ENCODE data around the gene PDE9A. TPM values are rescaled to one million over a fixed set of nuclear protein-coding genes. Genes with fewer than 3 reads are reported as not detected.

PDE9A gene
- total and polyA plus RNA-seq, 2 donors (not counting 3 experiments of a cell fraction or from before 2014, with no cell fraction given): 0.28 to 2.2 TPM

DNA sequence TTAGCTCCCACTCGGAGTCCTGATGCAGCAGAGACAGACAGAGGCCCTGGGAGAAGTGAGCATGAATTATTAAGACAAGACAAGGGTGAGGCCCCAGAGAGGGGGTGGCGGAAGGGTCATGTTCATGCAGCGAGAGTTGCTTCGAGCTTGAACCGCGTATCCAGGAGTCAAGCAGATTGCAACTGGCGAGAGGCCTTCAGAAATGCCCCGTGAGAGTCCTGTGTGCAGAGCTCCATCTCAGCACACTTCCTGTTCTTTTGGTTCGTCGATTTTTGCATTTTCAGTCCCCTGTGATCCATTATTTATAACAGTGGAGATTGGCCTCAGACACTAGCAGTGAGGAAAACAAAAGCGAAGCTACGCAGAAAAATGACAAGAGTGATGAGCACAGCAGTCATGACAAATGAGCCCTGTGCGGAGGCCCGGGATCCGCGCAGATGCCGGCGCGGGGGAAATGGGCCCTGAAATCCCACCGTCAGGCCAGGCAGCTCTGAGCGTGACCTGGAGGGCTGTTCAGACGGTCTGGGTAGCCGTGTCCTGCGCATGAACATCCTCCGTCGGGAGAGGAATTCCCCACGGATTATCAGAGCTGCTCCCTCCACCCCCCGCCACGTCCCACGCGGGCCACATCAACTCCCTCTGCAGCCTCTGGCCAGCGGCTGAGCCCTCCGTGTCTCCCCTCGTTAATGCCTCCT is 15.0 kb downstream of the PDE9A start:
- no peaks in the 10 kb centered on the region for H4K20me1 ChIP-seq (replicated peaks; ENCODE audit: control insufficient read depth, extremely low read depth, insufficient read depth, low read length)
- POLR2A ChIA-PET: no interaction called here
- dilution Hi-C loops (cut with MboI; ENCODE audit: extremely low pct_ligation_motif_present, low sequenced_read_pairs): no loop called here
- H3K4me3 ChIP-seq (replicated peaks in 1 of 3; ENCODE audit: insufficient read depth in 1 of 3, low read depth in 1 of 3, low read length in 3 of 3): no peak overlapping the region
- no peaks in the 10 kb centered on the region for H3K9me1 ChIP-seq (replicated peaks; ENCODE audit: control insufficient read depth, extremely low read depth, insufficient read depth, low read length)
- intact Hi-C loops (cut with micrococcal nuclease): no loop called here
- H3K4me1 ChIP-seq (ENCODE audit: control insufficient read depth, extremely low read depth, insufficient read depth, low read length): no peaks in the 10 kb centered on the region
- no peak overlapping the region for H2AFZ ChIP-seq (ENCODE audit: low read depth, low read length)
- no peaks in the 10 kb centered on the region for H3K9me3 ChIP-seq (replicated peaks; ENCODE audit: control insufficient read depth, insufficient read depth, low read length)
- FAIRE-seq (no peak), DNase-seq (ENCODE audit: low read depth, low spot score) (no peak)
- no peaks in the 10 kb centered on the region for H3K27me3 ChIP-seq (ENCODE audit: control insufficient read depth in 2 of 2, insufficient read depth in 2 of 2, low read length in 2 of 2)
- no peaks in the 10 kb centered on the region for H3K36me3 ChIP-seq (ENCODE audit: control insufficient read depth in 2 of 2, extremely low read depth in 1 of 2, insufficient read depth in 2 of 2, low read length in 2 of 2)
- TF ChIP-seq CTCF (IDR thresholded peaks at IDR 0.05; ENCODE audit: extremely low read depth in 1 of 2, insufficient read depth in 1 of 2, low read depth in 1 of 2, low read length in 2 of 2) (no peak), EZH2 (IDR thresholded peaks at IDR 0.05; ENCODE audit: borderline replicate concordance, low read depth, low read length, severe bottlenecking) (no peak), MAX (IDR thresholded peaks at IDR 0.05; ENCODE audit: insufficient read depth, insufficient read length) (no peak), POLR2A (IDR thresholded peaks at IDR 0.05; ENCODE audit: low read depth, low read length) (no peak), GATA2 (IDR thresholded peaks at IDR 0.05; ENCODE audit: insufficient read depth, insufficient read length, low read depth, low read length) (no peak), JUN (IDR thresholded peaks at IDR 0.05; ENCODE audit: borderline replicate concordance, insufficient read depth, insufficient read length, low read depth) (no peak), MYC (IDR thresholded peaks at IDR 0.05; ENCODE audit: low read depth, low read length) (no peak), POLR2AphosphoS5 (IDR thresholded peaks at IDR 0.05; ENCODE audit: insufficient read depth, low read depth, low read length) (no peak), FOS (IDR thresholded peaks at IDR 0.05; ENCODE audit: borderline replicate concordance, insufficient read depth, low read length) (no peak)
- no peaks in the 10 kb centered on the region for H3K79me2 ChIP-seq (ENCODE audit: control insufficient read depth, insufficient read depth, low read length)
- H3K27ac ChIP-seq (ENCODE audit: insufficient read depth, low read depth, low read length): no peak overlapping the region
- CTCF ChIA-PET: interaction anchor here (0.8 kb wide), 1 partner anchor 25 kb away, joined by 3 read pairs; no protein-coding TSS in a partner anchor
- no TSS peak for BruUV-seq (replicated peaks)
- no peak overlapping the region for H3K9ac ChIP-seq (replicated peaks; ENCODE audit: extremely low read depth, insufficient read depth, low read length)
- H3K4me2 ChIP-seq (ENCODE audit: insufficient read depth, low read length): no peak overlapping the region
